ENCODE results near the gene FOXJ3.

FOXJ3 gene

GRCh38 chr1:42167611-42168390 is 167.2 kb downstream of the FOXJ3 start:
- DNase-seq (ENCODE audit: low read depth in 2 of 2), result no peak

GRCh38 chr1:42165511-42166210 is 169.4 kb downstream of the FOXJ3 start:
- no peak for DNase-seq (ENCODE audit: low read depth in 2 of 2)

GRCh38 chr1:42164551-42165420 is 170.2 kb downstream of the FOXJ3 start, which contains the start of gene GUCA2A:
TSS of gene GUCA2A (minus strand) at chr1:42164745. CDS start at chr1:42164712, 33 bp downstream.
- DNase-seq (ENCODE audit: low read depth in 2 of 2), result no peak

GRCh38 chr1:42163536-42164503 is 171.2 kb downstream of the FOXJ3 start:
- no peak for DNase-seq (ENCODE audit: low read depth in 2 of 2)

GRCh38 chr1:42163114-42163513 is 171.9 kb downstream of the FOXJ3 start:
- no peak for DNase-seq (ENCODE audit: low read depth in 2 of 2)

- DNase-seq (ENCODE audit: low read depth in 2 of 2), result no peak
These were observed 172.9 kb downstream of the FOXJ3 start for GRCh38 chr1:42162181-42162580.

GRCh38 chr1:42158189-42158588 is 176.8 kb downstream of the FOXJ3 start:
- no peak for DNase-seq (ENCODE audit: low read depth in 2 of 2)

GRCh38 chr1:42157667-42158066 is 177.4 kb downstream of the FOXJ3 start:
- DNase-seq (ENCODE audit: low read depth in 2 of 2), result no peak

- DNase-seq (ENCODE audit: low read depth in 2 of 2), result no peak
These were observed 179.7 kb downstream of the FOXJ3 start for GRCh38 chr1:42155362-42155761.

- no peak for DNase-seq (ENCODE audit: low read depth in 2 of 2)
These were observed 180.3 kb downstream of the FOXJ3 start for GRCh38 chr1:42154685-42155084.

GRCh38 chr1:42153624-42154023 is 181.4 kb downstream of the FOXJ3 start:
- no peak for DNase-seq (ENCODE audit: low read depth in 2 of 2)

- DNase-seq (ENCODE audit: low read depth in 2 of 2), result no peak
These were observed 182.0 kb downstream of the FOXJ3 start, which contains the start of gene GUCA2B for GRCh38 chr1:42152907-42153600. TSS of gene GUCA2B (plus strand) at chr1:42153410. CDS start at chr1:42153451, 41 bp downstream.

- no peak for DNase-seq (ENCODE audit: low read depth in 2 of 2)
These were observed 182.9 kb downstream of the FOXJ3 start for GRCh38 chr1:42152119-42152518.

GRCh38 chr1:42150651-42151050 is 184.4 kb downstream of the FOXJ3 start:
- no peak for DNase-seq (ENCODE audit: low read depth in 2 of 2)

GRCh38 chr1:42148166-42148565 is 186.9 kb downstream of the FOXJ3 start:
- DNase-seq (ENCODE audit: low read depth in 2 of 2), result no peak

GRCh38 chr1:42146626-42147320 is 188.3 kb downstream of the FOXJ3 start:
- peak; percentile 33 to 37 for DNase-seq (ENCODE audit: low read depth in 2 of 2)

- no peak for DNase-seq (ENCODE audit: low read depth in 2 of 2)
These were observed 189.0 kb downstream of the FOXJ3 start for GRCh38 chr1:42145764-42146625.

- no peak for DNase-seq (ENCODE audit: low read depth in 2 of 2)
These were observed 189.7 kb downstream of the FOXJ3 start for GRCh38 chr1:42145389-42145716.
